Endometrial microvascular endothelial cells (primary cell): ENCODE data around the gene ATP2C2. TPM values are rescaled to one million over a fixed set of nuclear protein-coding genes. Genes with fewer than 3 reads are reported as not detected.
"Not testable (repeated sequence)": the region's sequence is repeated elsewhere in the genome, so short reads cannot be mapped to it uniquely, and the experiment has no call there.

Source experiments
- in situ Hi-C: cut with HindIII; loops from 2 replicates; pipeline ENCODE4 v1.10.0; 2017; ENCODE audit warnings: low sequenced_read_pairs, low pct_unique_long_range_greater_than_20kb; ENCODE audit errors: inconsistent ontology term
- total RNA-seq: library from RNA; depleted of rRNA; stranded (reverse); fragments of >200 nt; gene quantifications from one replicate; pipeline ENCODE4 v1.2.3, GENCODE V29; 2015; ENCODE audit errors: inconsistent ontology term

The ATP2C2 gene
- total RNA-seq, 1 donor from 2014 or later, result not detected

DNA sequence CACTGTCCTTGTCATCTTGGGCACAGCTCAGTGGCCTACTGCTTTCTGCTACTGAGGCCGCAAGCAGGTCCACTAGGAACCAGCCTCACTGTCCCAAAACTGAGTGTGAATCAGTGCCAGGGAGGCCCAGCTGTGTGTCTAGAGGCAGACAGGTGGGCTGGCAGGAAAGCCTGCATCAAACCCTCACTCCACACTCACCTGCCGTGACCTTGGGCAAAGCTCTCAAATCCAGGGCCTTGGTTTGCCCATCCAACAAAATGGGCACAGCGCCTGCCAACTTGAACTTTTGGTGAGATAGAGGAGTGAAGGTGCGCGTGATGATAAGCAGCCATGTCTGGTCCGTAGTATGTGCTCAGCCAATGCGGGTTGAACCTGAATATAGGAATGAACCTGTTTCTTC, 14.8 kb downstream of the ATP2C2 start:
- in situ Hi-C loops, result no loop called here

GRCh38 chr16:84386047-84386446, 17.7 kb downstream of the ATP2C2 start:
- in situ Hi-C loops, result no loop called here

DNA sequence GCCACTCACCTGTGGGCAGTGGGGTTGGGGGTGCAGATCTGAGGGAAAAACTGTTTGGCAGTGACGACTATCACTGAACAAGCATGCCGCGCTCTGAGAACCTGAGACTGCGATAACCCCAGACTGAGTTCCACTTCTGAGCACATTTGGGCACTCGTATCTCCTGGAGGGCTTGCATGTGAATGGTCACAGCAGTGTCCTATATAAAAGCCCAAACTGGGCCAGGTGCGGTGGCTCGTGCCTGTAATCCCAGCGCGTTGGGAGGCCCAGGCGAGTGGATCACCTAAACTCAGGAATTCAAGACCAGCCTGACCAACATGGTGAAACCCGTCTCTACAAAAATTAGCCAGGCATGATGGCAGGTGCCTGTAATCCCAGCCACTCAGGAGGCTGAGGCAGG, 18.7 kb downstream of the ATP2C2 start:
- in situ Hi-C loops, result no loop called here

DNA sequence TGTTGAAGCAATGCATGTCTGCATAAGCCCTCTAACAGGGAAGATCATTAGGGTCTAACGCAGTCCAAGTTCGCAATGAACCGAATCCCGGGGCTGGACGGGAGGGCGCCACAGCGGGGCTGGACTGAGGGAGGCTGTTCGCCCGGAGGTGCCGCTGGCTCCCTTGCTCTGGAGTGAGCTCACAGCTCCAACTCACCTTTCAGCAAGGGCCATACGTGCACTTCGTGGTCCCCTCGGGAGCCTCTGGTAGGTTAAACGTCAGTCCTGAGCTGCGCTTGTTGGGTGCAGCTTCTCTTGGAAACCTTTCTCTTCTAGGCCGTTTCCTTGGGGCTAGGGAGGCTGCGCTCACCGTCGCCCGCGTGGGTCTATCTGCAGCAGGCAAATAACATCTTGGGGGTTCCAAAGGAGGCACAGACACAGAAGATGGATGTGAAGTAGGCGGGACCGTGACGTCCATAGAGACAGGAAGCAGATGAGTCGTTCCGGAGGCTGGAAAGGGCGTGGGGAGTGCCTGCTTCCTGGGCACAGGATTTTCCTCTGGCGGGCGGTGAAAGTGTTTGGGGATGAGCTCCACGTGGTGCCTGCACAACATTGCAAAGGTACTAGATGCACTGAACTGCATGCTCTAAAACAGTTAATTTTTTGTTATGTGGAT, 21.9 kb downstream of the ATP2C2 start:
- in situ Hi-C loops, result no loop called here

DNA sequence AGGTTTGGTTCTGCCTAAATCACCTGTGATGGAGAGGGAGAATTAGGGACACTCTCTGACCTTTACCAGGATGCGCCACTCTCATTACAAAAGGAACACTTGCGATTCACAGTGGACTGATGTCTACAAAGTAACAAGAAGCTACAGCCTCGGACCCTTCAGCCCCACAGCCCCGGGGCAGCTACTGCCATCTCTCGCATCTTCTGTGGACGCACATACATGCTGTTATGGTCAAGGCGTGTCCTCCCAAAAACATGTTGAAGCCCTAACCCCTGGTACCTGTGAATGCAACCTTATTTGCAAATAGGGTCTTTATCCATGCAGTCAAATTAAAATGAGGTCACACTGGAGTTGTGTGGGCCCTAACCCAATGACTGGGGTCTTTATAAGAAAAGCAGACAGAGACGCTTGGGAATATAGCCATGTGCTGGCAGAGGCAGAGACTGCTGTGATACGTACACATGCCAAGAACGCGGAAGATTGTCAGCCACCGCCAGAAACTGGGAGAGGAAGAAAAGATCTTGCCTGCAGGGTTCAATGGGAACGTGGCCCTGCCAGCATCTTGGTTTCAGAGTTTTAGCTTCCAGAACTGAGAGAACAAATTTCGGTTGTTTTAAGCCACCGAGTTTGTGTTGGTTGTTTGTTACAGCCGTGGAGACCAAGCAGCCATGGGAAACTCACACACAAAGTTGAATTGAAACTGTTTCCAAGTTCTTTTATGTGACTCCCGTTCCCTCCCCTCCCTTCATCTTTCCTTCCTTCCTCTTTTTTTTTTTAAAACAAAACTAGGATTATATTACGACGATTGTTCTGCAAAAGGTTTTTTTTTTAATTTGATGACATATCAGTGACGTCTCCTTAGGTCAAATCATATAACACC, 23.1 kb downstream of the ATP2C2 start:
- in situ Hi-C loops, result no loop called here

DNA sequence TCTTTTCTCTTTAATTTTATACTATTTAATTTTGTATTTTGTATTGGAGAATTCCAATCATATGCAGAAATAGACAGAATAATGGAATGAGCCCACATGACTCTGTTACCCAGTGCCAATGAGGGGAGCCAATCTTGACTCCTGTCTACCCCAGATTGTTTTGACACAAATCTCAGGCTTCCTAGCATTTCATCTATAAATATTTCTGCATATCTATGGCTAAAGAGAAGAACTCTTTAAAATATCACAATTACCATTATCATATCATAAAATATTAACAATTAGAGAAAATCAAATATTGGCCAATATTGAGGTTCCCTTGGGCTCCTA, 23.7 kb downstream of the ATP2C2 start:
- in situ Hi-C loops, result no loop called here

DNA sequence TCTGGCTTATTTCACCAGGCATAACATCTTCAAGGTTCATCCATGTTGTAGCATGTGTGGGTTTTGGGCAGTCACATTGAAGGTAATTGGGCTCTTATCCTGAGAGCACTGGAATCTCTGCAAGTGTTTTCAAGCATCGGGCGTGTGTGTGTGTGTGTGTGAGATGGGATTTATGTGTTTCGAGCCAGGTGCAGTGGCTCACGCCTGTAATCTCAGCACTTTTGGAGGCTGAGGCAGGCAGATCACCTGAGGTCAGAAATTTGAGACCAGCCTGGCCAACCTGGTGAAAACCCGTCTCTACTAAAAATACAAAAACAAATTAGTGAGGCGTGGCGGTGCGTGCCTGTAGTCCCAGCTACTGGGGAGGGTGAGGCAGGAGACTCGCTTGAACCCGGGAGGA, 27.7 kb downstream of the ATP2C2 start:
- in situ Hi-C loops, result not testable (repeated sequence)

GRCh38 chr16:84396537-84397008, 28.2 kb downstream of the ATP2C2 start:
- in situ Hi-C loops, result no loop called here

DNA sequence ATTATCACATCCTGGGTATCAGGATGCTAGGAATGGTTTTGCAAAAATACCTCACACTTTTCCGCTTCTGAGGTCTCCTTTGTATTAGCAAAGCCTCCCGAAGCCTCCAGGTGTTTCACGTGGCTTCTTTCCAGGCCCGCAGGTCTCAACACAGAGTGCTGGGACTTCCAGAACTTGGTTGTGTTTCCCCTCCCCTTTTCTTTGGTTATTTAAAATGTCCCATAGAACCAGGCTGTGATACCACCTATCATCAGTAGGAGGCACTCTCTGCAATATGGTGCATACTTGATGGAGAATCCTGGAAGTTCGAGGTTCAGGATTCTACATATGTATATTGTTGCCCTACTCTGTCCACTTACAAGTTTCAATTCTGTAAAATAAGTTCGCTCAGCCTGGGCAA, 28.8 kb downstream of the ATP2C2 start:
- in situ Hi-C loops, result no loop called here

- in situ Hi-C loops, result no loop called here
Measured at GRCh38 chr16:84398701-84399100, 30.4 kb downstream of the ATP2C2 start.

DNA sequence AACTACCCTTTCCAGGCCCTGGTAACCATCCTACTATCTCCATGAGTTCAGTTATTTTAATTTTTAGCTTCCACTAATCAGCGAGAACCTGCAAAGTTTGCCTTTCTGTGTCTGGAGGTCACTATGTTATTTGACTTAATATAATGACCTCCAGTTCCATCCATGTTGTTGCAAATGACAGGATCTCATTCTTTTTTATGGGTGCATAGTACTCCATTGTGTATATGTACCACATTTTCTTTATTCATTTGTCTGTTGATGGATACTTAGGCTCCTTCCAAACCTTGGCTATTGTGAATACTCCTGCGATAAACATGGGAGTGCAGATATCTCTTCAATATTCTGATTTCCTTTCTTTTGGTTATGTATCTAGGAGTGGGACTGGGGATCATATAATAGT, 31.6 kb downstream of the ATP2C2 start:
- in situ Hi-C loops, result not testable (repeated sequence)

- in situ Hi-C loops, result not testable (repeated sequence)
Measured at GRCh38 chr16:84403435-84403834, 35.1 kb downstream of the ATP2C2 start.

DNA sequence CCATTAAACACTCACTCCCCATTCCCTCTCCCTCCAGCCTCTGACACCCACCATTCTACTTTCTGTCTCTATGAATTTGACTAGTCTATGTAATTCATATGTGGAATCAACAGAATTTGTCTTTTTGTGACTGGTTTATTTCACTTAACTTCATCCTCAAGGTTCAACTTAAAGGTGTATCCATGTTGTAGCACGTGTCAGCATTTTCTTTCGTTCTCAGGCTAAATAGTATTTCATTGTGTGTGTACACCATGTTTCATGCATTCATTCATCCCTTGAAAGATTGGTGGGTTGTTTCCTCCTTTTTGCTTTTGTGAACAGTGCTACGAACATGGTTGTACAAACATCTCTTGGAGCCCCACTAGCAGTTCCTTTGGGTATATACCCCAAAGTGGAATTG, 36.0 kb downstream of the ATP2C2 start:
- in situ Hi-C loops, result no loop called here

DNA sequence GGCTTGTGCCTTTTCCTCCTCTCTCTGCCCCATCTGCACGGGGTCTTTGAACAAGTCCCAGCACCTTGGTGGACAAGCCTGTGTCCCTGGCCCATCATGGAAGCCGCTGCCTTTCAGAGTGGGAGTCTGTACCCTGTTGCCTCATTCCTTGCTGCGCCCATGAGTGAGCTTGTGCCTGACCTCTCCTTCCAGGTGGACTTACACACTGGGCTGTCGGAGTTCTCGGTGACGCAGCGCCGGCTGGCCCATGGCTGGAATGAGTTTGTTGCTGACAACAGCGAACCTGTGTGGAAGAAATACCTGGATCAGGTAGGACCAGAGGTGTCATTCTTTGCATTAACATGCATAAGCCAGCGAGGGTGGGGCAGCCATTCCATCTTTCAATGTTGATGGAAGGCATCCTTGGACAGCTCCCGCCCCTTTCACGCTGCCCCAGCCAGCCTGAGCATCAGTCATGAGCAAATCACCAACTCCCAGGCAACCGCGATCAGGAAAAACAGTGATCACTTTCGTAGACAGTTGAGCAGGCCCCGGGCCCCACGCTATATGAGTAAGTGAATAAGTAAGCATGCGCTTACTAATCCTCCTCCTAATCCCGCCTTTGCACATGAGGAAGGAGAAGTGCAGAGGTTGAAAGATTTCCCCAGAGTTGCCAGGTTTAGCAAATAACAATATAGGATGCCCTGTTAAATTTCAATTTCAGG, 36.8 kb downstream of the ATP2C2 start:
- in situ Hi-C loops, result no loop called here

DNA sequence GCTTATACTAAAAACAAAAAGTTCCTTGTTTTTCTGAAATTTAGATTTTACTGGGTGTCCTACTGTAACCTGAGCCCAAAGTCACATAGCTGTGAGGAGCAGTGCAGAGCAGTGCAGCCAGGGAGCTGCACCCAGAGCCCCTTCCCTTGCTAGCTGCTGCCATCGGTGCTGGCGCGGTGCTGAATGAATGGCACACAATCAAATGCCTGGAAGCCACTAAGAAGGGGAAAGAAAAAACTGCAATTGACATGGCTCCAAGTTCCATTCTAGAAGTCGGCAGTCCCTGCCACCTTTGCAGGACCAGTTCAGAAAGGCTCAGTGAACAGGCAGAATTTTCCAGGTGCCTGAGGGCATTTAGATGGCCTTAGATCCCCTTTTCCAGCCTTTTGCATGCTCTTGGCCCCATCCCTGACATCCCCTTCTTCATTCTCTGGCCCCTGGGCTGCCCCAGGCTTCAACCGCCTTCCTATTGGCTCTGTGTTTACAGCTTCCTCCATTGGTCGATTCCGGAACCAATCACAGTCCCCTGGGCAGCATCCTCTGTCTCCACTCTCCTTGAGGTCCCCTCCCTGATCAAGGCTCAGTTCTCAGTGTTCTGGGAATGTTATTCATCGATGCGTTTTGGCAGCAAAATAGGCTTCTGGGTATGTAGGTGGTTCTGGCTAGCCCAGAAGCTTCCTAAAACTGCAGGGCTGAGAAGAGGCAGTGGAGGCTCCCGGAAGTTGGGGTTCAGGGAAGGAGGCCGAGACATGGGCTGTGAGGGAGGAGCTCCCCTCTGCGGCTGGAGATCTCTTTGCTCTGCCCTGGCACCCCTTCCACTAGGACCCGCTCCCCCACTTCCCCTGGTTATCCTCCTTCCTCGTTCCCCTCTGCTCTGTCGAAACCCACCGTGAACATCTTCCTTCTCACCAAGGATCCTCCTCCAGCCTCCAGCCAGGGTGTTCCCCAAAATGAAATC, 37.9 kb downstream of the ATP2C2 start:
- in situ Hi-C loops, result no loop called here

DNA sequence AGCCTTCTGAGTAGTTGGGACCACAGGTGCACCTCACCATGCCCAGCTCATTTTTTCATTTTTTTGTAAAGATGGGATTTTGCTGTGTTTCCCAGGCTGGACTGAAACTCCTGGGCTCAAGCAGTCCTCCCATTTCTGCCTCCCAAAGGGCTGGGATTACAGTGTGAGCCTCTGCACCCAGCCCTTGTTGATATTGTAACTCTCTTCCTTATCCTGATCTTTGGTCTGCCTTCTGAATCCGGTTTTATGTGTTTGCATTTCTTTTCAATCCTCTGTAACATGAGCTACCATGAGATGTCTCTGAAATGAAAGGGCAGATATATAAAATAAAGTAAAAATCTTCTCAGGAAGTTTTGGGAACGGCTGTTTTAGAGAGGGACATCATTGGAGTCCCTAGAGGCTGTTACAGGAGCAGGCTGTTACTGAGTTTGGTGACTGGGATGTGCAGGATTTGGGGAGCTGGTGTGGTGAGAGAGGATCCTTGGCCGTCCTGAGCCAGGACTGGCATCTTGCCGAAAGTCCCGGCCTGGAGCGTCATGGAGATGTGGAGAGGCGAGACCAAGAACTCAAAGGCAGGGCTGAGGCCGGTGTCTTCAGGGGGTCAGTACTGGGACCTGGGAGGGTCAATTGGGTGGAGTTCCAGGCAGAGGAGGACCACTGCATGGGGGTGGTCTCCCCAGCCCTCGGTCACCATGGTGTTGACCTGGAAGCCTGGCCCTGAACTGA, 39.4 kb downstream of the ATP2C2 start:
- in situ Hi-C loops, result no loop called here

DNA sequence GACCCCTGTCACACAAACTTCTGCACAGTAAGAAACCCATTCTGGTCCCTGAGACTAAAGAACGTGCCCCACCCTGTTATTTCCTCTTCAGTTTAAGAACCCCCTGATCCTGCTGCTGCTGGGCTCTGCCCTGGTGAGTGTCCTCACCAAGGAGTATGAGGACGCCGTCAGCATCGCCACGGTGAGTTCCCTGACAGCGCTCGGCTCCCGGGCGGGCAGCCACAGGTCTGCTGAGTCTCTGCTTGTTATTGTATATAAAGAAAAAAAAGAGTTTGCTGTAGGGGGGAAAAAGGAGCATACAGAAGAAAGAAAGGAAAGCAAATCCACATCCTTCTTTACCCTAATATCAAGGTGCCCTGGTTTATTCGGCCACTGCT, 40.0 kb downstream of the ATP2C2 start:
- in situ Hi-C loops, result no loop called here

GRCh38 chr16:84408856-84409255, 40.5 kb downstream of the ATP2C2 start:
- in situ Hi-C loops, result no loop called here
